HG03280 (cell line): ENCODE results near the gene CPSF2.

ENCODE experiments used
- ATAC-seq: cut with Tn5 transposase; IDR thresholded peaks from one replicate; pipeline ENCODE4 v1.9.1; 2021; ENCODE audit warnings: mild to moderate bottlenecking, moderate library complexity; ENCODE audit not compliant: unreplicated experiment

Gene CPSF2

GRCh38 chr14:92121670-92122350 is at the start of gene CPSF2, which contains the start of gene NDUFB1:
TSS of gene CPSF2 (plus strand) at chr14:92121969. CDS start at chr14:92130985, 9,016 bp downstream.
TSS of gene NDUFB1 (minus strand) at chr14:92121706. CDS start at chr14:92117637, 4,069 bp downstream.
- ATAC-seq, result peak; percentile 87

GRCh38 chr14:92074555-92074954 is 47.2 kb upstream of the CPSF2 start:
- no peak for ATAC-seq

DNA sequence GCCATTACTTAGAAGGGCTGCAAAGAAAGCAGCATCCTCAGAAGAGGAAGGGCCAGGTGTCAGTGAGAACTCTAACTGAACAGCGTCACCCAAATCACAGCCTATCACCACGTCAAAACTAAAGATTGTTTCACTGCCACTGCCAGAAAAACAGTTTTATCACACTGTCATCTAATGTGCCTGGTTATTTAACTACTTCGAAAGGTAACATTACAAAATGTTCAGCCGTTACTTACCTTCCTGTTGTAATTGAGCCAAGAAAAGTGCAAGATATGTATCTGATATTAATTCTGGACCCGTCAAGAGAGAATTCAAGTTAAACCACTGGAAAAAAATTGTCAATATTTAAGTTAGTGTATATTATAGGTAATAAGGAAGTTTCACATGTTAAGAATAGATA is 33.3 kb upstream of the CPSF2 start:
- ATAC-seq, result no peak

DNA sequence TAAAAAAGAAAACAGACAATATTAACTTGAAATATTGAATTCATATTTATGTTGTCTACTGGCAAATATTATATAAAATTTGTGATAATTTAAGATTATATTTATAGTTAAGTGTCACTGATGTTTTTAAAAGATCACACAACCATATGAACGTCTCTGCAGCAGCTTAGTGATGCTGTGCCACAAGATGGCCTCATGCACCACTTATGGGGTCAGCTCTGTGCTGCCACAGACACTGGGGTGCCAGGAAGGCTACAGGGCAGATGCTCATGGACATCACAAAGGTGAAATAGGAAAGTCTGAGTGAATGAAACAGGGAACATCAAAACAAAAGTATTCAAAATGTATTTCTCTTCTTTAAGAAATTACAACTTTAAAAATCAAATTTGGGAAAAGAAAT is 28.4 kb upstream of the CPSF2 start:
- ATAC-seq, result no peak

DNA sequence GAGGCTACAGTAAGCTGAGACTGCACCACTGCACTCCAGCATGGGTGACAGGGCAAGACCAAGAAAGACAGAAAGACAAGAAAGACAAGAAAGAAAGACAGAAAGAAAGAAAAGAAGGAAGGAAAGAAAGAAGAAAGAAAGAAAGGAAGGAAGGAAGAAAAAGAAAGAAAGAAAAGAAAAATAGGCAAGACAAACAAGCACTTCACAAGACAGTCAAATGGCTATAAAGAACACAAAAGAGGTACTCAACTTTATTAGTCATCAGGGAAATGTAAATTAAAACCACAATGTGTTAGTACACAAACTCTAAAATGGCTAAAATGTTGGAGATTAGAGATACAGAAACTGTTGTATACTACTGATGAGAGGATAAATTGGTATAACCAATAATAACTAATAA is 22.0 kb upstream of the CPSF2 start:
- no peak for ATAC-seq

DNA sequence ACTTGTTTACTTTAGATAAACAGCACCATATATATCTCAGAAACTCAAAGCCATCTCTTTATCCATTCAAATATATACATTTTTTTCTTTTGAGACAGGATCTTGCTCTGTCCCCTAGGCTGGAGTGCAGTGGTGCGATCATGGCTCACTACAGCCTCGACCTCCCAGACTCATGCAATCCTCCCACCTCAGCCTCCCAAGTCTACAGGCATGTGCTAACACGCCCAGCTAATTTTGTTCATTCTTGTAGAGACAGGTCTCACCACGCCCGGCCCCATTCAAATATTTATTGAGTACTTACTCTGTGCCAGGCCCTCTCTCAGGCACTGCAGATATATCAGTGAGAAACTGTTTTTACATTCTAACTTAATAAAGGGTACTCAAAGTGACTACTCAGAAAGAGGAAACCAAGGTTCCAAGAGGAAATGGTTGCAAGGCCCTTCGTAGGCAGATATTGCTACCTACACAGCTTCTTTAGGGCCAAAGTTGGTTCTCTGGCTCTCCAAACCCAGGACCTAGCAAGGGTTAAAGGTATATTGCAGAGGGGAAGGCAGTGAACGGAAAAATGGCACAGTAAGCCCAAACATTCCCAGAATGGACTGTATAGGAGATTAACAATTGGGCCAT is 18.3 kb upstream of the CPSF2 start:
- no peak for ATAC-seq

DNA sequence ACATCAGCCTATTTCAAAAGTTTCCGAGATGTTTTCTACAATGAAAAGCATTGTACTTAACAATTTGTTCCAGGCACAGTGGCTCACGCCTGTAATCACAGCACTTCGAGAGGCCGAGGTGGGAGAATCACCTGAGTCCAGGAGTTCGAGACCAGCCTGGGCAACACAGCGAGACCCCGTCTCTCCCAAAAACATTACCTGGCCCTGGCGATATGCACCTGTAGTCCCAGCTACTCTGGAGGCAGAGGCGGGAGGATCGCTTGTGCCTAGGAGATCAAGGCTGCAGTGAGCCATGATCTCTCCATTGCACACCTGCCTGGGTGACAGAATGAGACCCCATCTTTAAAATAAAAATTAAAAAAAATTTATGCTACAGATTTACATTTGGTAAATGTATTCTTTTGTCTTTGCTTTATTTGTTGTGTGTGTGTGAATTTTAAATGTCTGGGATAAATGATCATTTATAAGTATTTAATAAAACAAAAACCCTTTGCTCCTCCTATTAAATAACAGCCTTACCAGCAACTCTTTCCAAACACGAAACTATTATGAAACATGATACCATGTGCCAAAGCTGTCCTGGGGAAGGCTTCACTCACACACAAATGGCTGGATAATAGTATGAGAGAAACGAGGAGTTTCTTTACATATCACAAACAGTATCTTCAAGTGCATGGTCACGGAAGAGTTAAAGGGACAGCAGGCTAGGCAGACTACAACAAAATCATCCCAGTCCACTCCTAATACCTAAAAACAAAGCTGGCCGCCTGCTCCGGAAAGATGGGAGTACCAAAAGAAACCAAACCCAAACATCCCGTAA is 16.5 kb upstream of the CPSF2 start:
- no peak for ATAC-seq

- ATAC-seq, result peak; percentile 3
Measured at GRCh38 chr14:92105893-92106142, 16.0 kb upstream of the CPSF2 start.

- ATAC-seq, result peak; percentile 90
Measured at GRCh38 chr14:92106143-92106926, 15.4 kb upstream of the CPSF2 start, which contains the start of gene ATXN3. TSS of gene ATXN3 (minus strand) at chr14:92106582. CDS start at chr14:92106552, 30 bp downstream.

GRCh38 chr14:92108345-92109254 is 13.2 kb upstream of the CPSF2 start:
- no peak for ATAC-seq

- no peak for ATAC-seq
Measured at GRCh38 chr14:92109490-92109889, 12.3 kb upstream of the CPSF2 start.

DNA sequence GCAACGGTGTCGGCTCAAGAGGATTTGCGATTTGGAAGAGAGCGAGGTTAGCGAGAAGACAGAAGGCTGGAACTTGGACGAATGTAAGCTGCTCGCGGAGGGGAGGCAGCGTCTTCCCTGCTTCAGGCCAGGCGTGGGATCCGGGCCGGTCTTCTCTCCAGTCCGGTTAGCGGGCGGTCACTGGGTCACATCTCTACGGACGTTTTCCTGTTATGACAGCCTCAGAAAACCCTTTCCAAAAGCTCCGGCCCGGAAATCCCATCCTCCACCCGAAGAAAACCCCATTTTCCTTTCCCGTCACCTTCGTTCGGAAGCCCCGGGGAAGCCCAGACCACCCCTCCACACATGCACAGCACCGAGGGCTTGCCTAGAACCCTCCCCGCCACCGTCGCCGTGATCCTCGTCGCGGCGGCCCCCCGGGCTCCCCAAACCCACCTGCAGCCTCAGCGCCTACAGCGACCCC is 531 bp upstream of the CPSF2 start:
- peak; percentile 4 for ATAC-seq

GRCh38 chr14:92122351-92122677 is 545 bp downstream of the CPSF2 start:
- ATAC-seq, result peak; percentile 8

DNA sequence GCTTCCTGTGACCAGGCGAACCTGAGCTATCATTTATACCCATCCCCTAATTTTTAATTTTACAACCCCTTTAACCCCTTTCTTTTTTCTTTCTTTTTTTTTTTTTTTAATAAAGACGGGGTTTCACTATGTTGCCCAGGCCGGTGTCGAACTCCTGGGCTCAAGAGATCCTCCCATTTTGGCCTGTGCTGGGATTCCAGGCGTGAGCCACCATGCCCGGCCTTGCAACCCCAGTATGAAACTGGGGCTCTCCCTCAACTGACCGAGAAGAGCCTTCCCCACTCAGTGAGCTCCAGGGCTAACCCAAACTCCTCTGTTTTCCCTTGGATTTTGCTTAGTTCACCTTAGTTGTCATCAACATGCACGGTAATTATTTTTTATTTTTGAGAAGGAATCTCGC is 992 bp downstream of the CPSF2 start:
- ATAC-seq, result no peak

- no peak for ATAC-seq
Measured at GRCh38 chr14:92134456-92134855, 12.7 kb downstream of the CPSF2 start.

GRCh38 chr14:92135269-92135668 is 13.5 kb downstream of the CPSF2 start:
- ATAC-seq, result no peak

GRCh38 chr14:92143309-92143708 is 21.5 kb downstream of the CPSF2 start:
- no peak for ATAC-seq

DNA sequence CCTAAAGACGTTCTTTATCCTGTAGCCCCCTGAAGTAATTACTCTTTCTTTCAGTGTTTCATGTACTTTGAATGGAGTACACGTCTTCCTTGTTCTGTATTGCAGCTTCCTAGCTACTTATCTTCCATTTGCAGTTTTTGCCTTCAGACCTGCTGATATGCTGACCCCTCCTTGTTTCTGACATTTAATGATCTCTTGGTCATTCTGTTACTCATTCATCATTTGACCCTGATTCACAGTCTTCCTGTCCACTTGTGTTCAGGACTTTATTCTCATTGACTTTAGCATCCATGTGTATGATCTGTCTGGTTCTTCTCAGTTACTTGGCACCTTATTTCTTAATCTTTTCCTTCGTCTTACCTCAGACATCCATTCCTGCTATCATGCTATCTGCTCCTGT is 22.2 kb downstream of the CPSF2 start:
- ATAC-seq, result no peak

DNA sequence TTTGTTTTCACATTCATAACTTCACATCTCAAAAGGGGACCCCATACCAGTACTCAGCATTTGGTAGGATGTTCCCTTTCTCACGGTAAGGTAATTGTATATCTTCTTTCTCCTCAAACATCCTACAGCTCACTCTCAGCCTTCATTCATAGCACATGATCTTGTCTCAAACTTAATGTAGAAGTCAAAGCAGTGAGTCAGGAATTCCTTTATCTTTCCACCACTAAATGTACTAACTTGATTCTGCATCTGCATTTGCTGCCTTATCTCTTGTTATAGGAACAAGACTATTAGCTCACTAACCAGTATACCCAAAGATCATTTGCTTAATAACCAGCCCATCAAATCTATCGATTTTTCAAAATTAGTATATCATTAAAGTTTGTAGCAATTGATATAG is 22.9 kb downstream of the CPSF2 start:
- ATAC-seq, result no peak

- ATAC-seq, result no peak
Measured at GRCh38 chr14:92153581-92153980, 31.8 kb downstream of the CPSF2 start.
